ENCODE data around the gene ACTR8.
"Not testable (repeated sequence)": the region's sequence is repeated elsewhere in the genome, so short reads cannot be mapped to it uniquely, and the experiment has no call there.

Gene ACTR8, protein sequence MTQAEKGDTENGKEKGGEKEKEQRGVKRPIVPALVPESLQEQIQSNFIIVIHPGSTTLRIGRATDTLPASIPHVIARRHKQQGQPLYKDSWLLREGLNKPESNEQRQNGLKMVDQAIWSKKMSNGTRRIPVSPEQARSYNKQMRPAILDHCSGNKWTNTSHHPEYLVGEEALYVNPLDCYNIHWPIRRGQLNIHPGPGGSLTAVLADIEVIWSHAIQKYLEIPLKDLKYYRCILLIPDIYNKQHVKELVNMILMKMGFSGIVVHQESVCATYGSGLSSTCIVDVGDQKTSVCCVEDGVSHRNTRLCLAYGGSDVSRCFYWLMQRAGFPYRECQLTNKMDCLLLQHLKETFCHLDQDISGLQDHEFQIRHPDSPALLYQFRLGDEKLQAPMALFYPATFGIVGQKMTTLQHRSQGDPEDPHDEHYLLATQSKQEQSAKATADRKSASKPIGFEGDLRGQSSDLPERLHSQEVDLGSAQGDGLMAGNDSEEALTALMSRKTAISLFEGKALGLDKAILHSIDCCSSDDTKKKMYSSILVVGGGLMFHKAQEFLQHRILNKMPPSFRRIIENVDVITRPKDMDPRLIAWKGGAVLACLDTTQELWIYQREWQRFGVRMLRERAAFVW

DNA sequence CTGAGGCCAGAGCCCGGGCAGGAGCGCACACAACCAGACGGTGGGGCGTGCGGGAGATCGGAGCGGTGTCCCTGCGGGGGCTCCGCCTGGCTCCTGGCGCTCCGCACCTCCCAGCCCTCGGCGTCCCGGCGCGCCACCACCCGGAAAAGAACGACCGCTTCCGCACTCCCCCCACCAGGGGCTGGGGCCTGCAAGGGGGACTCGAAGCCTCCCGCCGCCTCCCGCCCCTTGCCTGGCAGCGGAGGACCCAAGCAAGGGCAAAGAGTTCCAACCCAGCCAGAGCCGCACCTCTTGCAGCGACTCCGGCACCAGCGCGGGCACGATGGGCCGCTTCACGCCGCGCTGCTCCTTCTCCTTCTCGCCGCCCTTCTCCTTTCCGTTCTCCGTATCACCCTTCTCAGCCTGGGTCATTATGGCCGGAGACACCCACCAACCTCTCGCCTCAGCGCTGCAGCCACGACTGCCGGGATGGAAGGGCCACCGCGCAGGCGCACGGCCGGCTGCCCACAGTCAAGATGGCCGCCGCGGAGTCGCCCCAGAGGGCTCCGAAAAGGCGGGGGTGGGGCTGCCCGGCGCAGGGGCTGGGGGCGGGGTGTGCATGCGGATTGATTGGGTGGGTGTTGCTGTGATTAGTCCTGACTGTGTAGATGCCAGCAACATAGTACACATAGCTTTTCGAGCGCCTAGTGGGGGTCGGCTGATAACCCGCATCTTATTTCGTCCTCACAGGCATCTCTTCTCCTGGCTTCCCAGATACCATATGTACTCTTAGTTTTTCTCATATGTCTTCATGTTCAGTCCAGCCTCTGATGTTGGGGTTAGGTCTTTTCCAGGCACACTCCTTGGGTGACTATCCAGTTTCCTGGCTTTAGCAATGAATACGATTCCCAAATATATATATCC lies at the start of gene ACTR8:
Gene ACTR8, minus strand, starts transcription at position 462 of the 903 bp plus-strand sequence. Its CDS starts 51 bp downstream, at position 411.
- in situ Hi-C loops (cut with HindIII; ENCODE audit: low sequenced_read_pairs) = no loop called here

DNA sequence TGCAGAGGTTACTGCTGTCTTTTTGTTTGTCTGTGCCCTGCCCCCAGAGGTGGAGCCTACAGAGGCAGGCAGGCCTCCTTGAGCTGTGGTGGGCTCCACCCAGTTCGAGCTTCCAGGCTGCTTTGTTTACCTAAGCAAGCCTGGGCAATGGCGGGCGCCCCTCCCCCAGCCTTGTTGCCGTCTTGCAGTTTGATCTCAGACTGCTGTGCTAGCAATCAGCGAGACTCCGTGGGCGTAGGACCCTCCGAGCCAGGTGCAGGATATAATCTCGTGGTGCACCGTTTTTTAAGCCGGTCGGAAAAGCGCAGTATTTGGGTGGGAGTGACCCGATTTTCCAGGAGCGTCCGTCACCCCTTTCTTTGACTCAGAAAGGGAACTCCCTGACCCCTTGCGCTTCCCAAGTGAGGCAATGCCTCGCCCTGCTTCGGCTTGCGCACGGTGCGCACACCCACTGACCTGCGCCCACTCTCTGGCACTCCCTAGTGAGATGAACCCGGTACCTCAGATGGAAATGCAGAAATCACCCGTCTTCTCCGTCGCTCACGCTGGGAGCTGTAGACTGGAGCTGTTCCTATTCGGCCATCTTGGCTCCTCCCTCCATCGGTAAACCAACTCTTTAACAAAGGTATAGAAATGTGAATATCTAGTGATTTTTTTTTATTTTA lies 45.4 kb upstream of the ACTR8 start:
- in situ Hi-C loops (cut with HindIII; ENCODE audit: low sequenced_read_pairs) = not testable (repeated sequence)

DNA sequence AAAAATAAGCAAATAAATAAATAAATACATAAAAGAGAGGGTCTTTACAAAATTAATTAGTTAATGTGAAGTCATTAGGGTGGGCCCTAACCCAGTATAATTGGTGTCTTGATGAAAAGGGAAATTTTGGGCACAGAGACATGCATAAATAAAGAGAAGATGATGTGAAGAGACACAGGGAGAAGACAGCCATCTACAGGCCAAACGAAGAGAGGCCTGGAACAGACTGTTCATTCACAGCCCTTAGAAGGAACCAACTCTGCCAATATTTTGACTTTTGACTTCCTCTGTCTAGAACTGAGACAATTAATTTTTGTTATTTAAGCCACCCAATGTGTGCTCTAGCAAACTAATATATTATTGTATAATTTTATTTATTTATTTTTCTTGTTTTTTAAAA lies 39.3 kb upstream of the ACTR8 start:
- in situ Hi-C loops (cut with HindIII; ENCODE audit: low sequenced_read_pairs) = no loop called here

DNA sequence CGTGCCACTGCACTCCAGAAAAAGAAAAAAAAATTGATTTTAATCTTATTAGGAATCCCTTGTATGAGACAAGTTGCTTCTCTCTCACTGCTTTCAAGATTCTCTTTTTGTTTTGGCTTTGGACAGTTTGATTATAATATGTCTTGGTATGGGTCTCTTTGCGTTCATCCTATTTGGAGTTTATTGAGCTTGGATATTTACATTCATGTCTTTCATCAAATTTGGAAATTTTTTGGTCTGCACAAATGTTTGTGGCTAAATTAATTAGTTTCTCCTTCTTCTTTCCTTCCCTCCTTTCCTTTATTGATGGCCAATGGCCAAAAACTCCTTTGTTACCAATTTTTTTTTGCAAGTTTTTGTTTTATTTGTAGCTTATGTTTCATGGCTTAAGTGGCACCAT lies 37.8 kb upstream of the ACTR8 start:
- in situ Hi-C loops (cut with HindIII; ENCODE audit: low sequenced_read_pairs) = no loop called here

DNA sequence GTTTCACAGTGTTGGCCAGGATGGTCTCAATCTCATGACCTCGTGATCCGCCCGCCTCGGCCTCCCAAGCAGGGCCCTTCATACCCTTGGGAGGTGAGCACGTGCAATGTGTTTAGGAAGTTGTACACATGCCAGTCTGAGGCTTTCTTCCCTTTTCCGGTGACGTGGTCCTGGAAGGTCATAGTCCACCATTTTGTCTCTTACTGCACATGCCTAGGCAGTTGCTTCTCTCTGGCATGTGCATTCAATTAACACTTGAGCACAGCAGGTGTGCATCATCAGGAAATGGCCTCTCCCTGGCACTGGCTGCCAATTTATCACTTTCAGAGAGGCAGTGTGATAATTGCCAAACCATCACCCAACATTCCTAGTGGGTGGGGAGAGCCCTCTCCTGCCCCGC lies 31.4 kb upstream of the ACTR8 start:
- in situ Hi-C loops (cut with HindIII; ENCODE audit: low sequenced_read_pairs) = no loop called here

DNA sequence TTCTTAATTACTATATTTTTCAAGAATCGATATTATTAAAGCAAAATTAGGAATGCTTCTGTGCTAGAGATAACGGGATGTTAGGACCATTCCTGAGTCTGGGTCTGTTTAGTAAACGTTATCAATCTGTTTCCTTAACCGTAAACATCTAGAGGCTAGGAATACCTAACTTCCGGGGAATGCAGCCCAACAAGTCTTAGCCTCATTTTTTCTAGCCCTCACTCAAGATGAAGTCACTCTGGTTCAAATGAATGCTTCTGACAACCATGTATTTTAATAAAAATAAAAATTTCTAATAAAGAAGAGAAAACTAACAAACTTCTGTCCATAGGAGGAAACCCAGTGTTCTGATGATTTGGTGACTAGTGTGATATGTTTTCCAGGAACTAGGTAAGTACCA lies 20.8 kb upstream of the ACTR8 start:
- in situ Hi-C loops (cut with HindIII; ENCODE audit: low sequenced_read_pairs) = no loop called here

DNA sequence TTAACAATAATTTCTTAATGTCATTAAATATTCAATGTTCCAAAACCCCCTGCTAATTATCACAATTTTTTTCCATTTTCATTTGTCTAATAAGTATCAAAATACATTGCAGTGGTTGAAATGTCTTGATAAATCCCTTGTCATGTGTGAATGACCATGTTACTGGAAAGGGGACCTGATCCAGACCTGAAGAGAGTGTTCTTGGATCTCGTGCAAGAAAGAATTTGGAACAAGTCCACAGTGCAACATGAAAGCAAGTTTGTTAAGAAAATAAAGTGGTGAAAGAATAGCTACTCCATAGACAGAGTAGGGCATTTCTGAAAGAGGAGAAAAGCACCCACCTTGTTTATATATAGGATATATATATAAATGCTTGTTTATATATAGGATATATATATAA lies 20.1 kb upstream of the ACTR8 start:
- in situ Hi-C loops (cut with HindIII; ENCODE audit: low sequenced_read_pairs) = no loop called here

DNA sequence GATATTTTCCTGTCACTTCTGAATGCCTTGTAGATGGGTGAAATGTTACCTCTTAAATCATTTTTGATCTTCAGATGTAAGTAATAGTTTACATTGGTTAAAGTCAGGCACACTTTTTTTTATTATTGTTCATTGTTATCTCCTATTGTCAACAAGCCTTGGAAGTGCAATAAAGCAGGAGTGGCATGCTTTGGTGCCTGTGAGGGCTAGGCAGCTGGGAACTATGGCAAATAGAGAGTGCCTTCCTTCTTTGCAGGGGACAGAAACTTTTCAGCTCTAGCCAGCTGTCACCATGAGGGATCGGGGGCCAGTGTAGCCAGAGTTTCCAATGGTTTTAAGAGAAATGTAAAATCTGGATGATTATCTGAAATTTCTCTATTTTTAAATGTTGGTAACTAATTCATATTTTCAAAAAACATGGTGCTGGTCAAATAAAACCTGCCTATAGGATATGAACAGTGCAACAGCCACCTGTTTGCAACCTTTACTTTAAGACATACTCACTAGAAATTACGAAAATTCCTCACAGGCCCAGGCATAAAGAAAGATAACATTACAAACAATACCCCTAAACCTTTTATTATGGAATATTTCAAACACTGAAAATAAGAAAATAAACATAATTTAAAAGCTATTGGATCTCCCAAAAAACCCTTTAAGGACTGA lies 18.8 kb upstream of the ACTR8 start:
- in situ Hi-C loops (cut with HindIII; ENCODE audit: low sequenced_read_pairs) = no loop called here

DNA sequence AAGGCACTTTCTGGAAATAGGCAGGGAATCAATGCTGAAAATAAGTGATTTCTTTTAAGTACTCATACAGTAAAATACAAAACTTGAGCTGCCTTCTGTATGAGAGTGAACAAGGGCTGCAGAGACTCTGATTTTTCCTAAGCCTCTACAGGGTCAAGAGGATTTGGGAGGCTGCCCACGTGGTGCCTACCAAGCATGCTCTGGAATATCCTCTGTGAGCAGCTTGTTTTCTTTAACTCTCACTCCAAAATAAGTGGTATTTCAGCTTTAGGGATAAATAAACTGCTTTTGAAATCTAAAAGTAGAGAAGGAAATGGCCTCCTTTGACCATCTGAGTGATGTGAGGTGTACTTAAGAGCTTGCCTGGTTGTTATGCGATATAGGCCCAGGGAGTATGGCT lies 17.8 kb upstream of the ACTR8 start:
- in situ Hi-C loops (cut with HindIII; ENCODE audit: low sequenced_read_pairs) = no loop called here

DNA sequence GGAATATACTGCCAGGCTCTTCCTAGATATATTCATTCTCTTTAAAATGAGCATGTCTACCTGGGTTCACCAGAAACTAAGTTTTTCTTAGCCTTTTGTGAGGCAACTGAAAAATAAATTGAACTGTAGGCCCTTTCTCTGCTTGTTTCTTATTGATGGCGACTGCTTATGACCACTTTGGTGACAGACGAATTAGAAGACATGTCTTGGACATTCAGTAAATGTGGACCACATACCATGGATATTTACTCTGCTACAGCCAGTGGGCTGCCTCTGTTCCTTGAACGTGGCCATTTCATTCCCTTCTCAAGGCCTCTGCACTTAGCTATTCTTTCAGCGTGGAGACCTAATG lies 10.3 kb upstream of the ACTR8 start:
- in situ Hi-C loops (cut with HindIII; ENCODE audit: low sequenced_read_pairs) = no loop called here

DNA sequence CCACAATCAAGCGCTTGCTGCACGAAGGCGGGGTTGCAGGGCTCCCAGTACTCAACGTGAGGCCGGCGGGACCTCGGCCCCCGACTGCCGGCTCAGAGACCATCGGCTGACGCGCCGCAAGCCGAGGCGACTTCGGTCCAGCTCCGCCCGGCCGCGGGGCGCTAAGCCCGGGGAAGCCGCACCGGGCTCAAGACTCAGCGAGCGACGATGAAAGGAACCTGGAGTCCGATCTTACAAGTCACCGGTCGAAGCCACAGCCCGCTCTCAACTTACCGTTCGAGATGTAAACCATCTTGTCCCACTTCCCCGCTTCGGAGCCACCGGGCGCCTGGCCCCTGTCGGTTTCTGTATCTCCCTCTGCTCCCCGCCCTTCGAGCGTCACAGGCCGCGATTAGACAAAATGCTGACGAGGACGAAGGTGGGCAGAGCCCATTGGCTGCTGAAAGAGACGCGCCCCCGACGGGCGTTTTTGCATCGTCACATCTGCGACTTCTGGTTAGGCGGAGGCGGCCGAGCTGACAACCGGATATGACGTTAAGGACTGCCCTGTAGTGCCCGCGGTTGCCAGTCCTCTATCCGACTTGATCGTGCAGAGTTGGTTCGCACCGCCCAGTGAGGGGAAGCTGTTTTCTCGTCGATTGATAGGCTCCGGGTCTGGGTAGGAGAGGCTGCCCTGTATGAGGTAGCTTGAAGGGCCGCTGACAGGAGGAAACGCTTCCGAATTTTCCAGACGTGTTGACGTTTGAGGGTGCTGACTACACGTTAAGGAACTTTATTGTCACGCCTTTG lies 9.7 kb upstream of the ACTR8 start, which contains the start of gene SELENOK:
Gene SELENOK, minus strand, starts transcription at position 363 of the 789 bp plus-strand sequence.
- in situ Hi-C loops (cut with HindIII; ENCODE audit: low sequenced_read_pairs) = no loop called here

DNA sequence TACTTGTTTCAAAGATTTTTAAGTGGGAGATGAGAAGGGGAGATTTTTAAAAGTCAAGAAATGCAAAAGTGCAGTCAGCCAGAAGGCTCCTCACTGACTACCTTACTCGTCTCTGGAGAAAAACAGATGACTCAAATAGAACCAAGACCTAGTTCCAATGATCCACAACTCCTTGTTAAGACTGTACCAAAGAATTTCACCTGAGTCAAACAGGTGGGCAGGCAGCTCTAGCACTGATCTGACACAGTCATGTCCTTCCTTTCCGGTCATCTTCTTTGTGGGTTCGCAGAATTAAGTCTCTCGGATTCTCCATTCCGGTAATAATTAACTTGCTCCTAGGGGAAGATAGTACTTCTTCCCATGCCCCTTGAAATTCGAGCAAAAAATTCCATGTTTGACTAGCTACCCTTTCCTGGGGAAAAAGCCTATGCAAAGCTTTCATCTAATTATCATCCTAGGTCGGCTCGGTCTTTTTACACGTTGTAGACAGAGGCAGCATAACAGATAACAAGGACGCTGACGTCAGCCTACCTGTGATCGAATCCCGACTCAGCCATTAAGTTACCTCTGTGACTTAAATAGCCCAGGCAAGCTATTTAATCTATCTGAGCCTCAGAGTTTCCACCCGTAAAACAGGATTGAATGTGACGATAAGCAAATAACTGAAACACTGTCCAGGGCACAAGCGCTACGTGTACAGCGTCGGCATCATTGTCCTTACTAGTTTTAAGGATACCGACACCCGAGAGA lies 8.9 kb upstream of the ACTR8 start:
- in situ Hi-C loops (cut with HindIII; ENCODE audit: low sequenced_read_pairs) = no loop called here

DNA sequence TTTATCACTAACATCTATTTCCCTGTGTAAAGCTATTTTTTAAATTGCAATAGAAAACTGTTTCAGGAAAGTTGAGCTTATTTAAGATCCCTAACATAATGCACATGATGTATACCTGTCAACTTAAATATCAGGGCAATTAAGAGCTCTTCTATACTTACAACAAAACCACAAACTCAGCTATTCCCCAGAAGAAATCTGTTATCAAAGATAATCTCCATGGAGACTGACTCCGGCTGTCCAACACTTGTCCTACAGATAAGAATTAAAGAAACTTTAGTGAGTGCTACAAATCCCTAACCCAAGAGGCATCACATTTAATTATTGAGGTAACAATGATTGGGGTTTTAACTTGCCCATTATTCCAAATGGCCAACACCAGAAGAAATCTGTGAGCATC lies 6.3 kb upstream of the ACTR8 start:
- in situ Hi-C loops (cut with HindIII; ENCODE audit: low sequenced_read_pairs) = no loop called here

DNA sequence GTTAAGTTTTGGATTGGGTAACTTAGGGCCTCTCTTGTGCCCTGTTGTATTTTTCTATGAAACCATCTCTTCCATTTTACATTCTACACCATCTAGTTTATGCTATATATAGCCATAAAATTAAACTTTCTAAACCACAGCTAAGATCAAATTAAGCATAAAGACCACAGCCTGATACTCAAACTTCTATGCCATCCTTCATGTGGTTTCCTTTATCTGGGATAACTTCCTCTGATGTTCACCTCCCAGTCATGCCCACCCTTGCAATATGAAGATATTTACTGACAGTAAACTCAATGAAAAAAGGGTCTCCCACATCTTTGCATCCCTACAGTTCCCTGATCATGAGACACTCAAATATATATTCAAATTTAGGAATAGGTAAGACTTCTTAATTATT lies 5.5 kb upstream of the ACTR8 start:
- in situ Hi-C loops (cut with HindIII; ENCODE audit: low sequenced_read_pairs) = no loop called here

DNA sequence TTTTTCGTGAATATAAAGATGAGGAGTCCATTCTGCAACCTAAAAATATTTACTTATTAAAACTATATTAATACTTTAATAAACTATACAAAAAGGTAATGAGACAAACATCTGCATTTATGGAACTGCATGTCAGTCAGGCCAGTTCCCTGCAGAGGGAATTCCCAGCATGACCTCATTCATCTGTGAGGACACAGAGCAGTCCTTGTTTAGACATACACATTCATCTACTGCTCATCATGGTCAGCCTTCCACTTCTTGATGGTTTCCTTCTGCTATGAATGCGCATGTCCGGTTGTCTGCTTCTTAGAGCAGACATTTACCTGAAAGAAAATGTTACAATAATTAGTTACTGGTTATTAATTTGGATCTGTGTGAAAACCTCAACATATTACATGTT lies 3.3 kb upstream of the ACTR8 start:
- in situ Hi-C loops (cut with HindIII; ENCODE audit: low sequenced_read_pairs) = no loop called here

DNA sequence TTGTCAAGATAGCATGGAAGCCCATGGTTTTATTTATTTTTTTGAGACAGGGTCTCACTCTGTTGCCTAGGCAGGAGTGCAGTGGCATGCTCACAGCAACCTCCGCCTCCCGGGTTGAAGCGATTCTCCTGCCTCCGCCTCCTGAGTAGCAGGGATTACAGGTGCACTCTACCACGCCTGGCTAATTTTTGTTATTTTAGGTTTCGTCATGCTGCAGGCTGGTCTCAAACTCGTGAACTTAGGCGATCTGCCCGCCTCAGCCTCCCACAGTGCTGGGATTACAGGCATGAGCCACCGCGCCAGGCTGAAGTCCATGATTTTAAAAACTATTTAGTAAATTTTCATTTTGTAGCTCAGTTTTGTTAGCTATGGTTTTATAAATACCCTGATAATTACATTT lies 2.7 kb upstream of the ACTR8 start:
- in situ Hi-C loops (cut with HindIII; ENCODE audit: low sequenced_read_pairs) = no loop called here

DNA sequence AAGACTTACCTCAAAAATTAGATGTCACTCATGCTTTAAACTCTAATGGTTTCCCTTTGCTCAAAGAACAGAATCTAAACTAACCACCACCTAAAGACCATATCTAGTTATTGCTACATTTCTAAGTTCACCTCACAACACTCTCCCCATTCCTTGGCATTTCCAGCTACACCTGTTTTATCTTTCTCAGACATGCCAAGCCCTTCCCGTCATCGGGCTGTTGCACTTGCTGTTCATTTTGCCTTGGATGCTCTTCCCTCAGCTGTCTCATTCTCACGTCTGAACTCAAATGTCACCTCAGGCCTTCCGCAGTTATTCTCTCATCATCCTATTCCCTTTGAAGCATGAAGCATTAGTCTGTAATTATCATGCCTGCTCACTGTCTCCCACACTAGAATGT lies 1.1 kb upstream of the ACTR8 start:
- in situ Hi-C loops (cut with HindIII; ENCODE audit: low sequenced_read_pairs) = no loop called here

DNA sequence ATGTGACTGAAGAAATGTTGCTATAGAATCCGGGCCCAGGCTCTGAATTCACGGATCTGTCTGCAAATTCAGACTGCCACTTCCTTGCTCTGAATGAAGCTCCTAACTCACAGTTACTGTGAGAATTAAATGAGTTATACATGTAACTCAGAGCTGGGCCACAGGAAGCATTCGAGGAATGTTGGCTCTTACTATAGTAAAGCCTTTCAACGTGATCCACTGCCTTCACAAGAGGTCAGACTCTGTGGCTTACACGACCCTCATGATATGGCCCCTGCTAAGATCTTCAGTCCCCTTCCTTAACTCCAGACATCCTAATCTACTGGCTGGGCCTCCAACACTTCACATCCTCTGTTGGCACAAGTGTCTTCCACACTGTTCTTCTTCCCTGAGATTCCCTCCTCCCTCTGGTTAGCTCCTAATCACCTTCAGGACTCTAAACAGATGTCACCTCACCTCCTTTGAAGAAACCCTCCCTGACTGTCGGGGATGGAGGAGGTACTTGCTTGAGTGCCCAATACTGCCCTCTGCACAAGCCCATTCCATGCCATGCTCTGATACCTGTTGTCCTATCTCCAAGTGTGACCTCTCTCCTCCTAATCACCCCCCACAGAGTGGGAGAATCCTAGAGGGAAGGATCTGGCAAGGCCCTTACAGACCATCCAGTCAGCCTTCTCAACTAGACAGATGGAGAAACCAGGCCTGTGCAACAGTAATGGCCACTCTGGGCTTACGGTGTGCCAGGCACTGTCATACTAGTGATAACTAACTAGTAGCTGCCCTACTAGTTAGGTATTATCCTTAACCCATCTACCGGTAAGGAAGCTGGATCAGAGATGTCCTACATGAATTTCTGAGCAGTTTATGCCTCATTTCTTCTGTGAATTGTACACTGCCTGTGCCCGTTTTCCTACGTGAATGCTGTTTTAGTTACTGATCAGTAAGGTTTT lies 1.3 kb downstream of the ACTR8 start:
- in situ Hi-C loops (cut with HindIII; ENCODE audit: low sequenced_read_pairs) = no loop called here

Measured in endothelial cell of hepatic sinusoid (primary cell).